IMR-90 (cell line): ENCODE measurements around the gene PCSK6. TPM values are rescaled to one million over a fixed set of nuclear protein-coding genes. Genes with fewer than 3 reads are reported as not detected.

ENCODE experiments used
- ATAC-seq: fragments of 200-7000 bp; cut with Tn5 transposase; 2 replicates; pipeline ENCODE4 v1.9.1; 2020; ENCODE audit warnings: low read depth, mild to moderate bottlenecking, moderate library complexity
- BruUV-seq: library from RNA; stranded (reverse); fragments of 400-500 nt; replicated peaks from 2 replicates; lab custom pipeline; 2021; lab: Mats Ljungman, UMichigan
- CTCF ChIA-PET: fragments of 300-600 bp; formaldehyde crosslinking; extraction: SDS; loops from one replicate; lab custom pipeline; 2021; ENCODE audit warnings: antibody characterized with exemption; lab: Yijun Ruan, JAX
- POLR2A ChIA-PET: fragments of 300-600 bp; sonication (Branson Sonifier 250); formaldehyde crosslinking; loops from one replicate; lab custom pipeline; 2022; ENCODE audit warnings: antibody characterized with exemption; ENCODE audit not compliant: unreplicated experiment; lab: Charles Lee
- DNase-seq: peaks from one replicate; pipeline ENCODE4 v3.0.0; 2013
- H2AFZ ChIP-seq: replicated peaks from 2 replicates; pipeline ENCODE3; 2013; ENCODE audit warnings: low read length, mild to moderate bottlenecking; ENCODE audit not compliant: poor library complexity
- H2AK5ac ChIP-seq: 2 replicates; pipeline ENCODE4 v1.6.1; 2013; ENCODE audit warnings: low read depth, low read length, inconsistent platforms
- H2AK9ac ChIP-seq: replicated peaks from 2 replicates; pipeline ENCODE3; 2013; ENCODE audit warnings: mild to moderate bottlenecking, low read depth, low read length, moderate library complexity; ENCODE audit not compliant: poor library complexity
- H2BK120ac ChIP-seq: 2 replicates; pipeline ENCODE4 v1.6.1; 2013; ENCODE audit warnings: low read depth, low read length, inconsistent platforms
- H2BK15ac ChIP-seq: 3 replicates; pipeline ENCODE4 v1.6.1; 2013; ENCODE audit warnings: low read depth, low read length, inconsistent platforms
- H2BK20ac ChIP-seq: 2 replicates; pipeline ENCODE4 v1.6.1; 2013; ENCODE audit warnings: low read depth, mild to moderate bottlenecking, inconsistent platforms, low read length, moderate library complexity
- H2BK5ac ChIP-seq: 2 replicates; pipeline ENCODE4 v1.6.1; 2013; ENCODE audit warnings: mild to moderate bottlenecking, low read depth, low read length, inconsistent platforms; ENCODE audit not compliant: poor library complexity, severe bottlenecking
- H3K14ac ChIP-seq: replicated peaks from 2 replicates; pipeline ENCODE4 v1.6.1; 2013; ENCODE audit warnings: low read depth, low read length, inconsistent platforms
- H3K18ac ChIP-seq: 2 replicates; pipeline ENCODE4 v1.6.1; 2013; ENCODE audit warnings: low read depth, low read length, control low read depth
- H3K23ac ChIP-seq: 2 replicates; pipeline ENCODE4 v1.6.1; 2013; ENCODE audit warnings: low read depth, low read length, inconsistent platforms
- H3K27ac ChIP-seq: 2 replicates; pipeline ENCODE4 v1.5.1; 2013; ENCODE audit warnings: mild to moderate bottlenecking, control low read depth, low read length; ENCODE audit not compliant: insufficient read depth
- H3K27me3 ChIP-seq: 2 replicates; pipeline ENCODE4 v1.6.1; 2013; ENCODE audit warnings: low read length; ENCODE audit not compliant: control insufficient read depth, insufficient read depth
- H3K36me3 ChIP-seq: 2 replicates; pipeline ENCODE4 v1.6.1; 2013; ENCODE audit warnings: low read length, mixed read lengths; ENCODE audit not compliant: control insufficient read depth, insufficient read depth
- H3K4ac ChIP-seq: 2 replicates; pipeline ENCODE4 v1.6.1; 2013; ENCODE audit warnings: low read depth, low read length, inconsistent platforms
- H3K4me1 ChIP-seq: 2 replicates; pipeline ENCODE4 v1.6.1; 2013; ENCODE audit warnings: low read length, mixed read lengths; ENCODE audit not compliant: control insufficient read depth, insufficient read depth
- H3K4me2 ChIP-seq: 2 replicates; pipeline ENCODE4 v1.6.1; 2013; ENCODE audit warnings: low read depth, mild to moderate bottlenecking, control low read depth, low read length, moderate library complexity
- H3K4me3 ChIP-seq: 2 replicates; pipeline ENCODE4 v1.5.1; 2013; ENCODE audit warnings: low read depth, mild to moderate bottlenecking, control low read depth, low read length, moderate library complexity; ENCODE audit not compliant: insufficient read depth
- H3K56ac ChIP-seq: 2 replicates; pipeline ENCODE4 v1.6.1; 2013; ENCODE audit warnings: low read length, inconsistent platforms; ENCODE audit not compliant: insufficient read depth; ENCODE audit errors: extremely low read depth
- H3K79me1 ChIP-seq, 2 experiments: 2 replicates each; pipeline ENCODE4 v1.6.1; 2013; ENCODE audit warnings: low read length in 2 of 2, inconsistent platforms in 1 of 2, low read depth in 1 of 2
- H3K9ac ChIP-seq: 2 replicates; pipeline ENCODE4 v1.6.1; 2013; ENCODE audit warnings: low read depth, low read length, control low read depth
- H3K9me1 ChIP-seq: 2 replicates; pipeline ENCODE4 v1.6.1; 2013; ENCODE audit warnings: low read length, inconsistent platforms; ENCODE audit not compliant: insufficient read depth
- H3K9me3 ChIP-seq: 2 replicates; pipeline ENCODE4 v1.6.1; 2013; ENCODE audit warnings: low read length; ENCODE audit not compliant: control insufficient read depth, insufficient read depth
- H4K20me1 ChIP-seq: 2 replicates; pipeline ENCODE4 v1.6.1; 2013; ENCODE audit warnings: low read length, inconsistent platforms; ENCODE audit not compliant: insufficient read depth
- H4K5ac ChIP-seq: 2 replicates; pipeline ENCODE4 v1.6.1; 2013; ENCODE audit warnings: mild to moderate bottlenecking, low read depth, low read length, control low read depth
- H4K8ac ChIP-seq, 2 experiments: 2 replicates each; pipeline ENCODE4 v1.6.1; 2013; ENCODE audit warnings: low read depth in 2 of 2, low read length in 2 of 2, control low read depth in 1 of 2, inconsistent platforms in 1 of 2
- H4K91ac ChIP-seq: 2 replicates; pipeline ENCODE4 v1.6.1; 2013; ENCODE audit warnings: low read depth, low read length, inconsistent platforms; ENCODE audit not compliant: insufficient read depth
- BHLHE40 ChIP-seq: fragments of 150-350 bp; IDR thresholded peaks from 2 replicates; pipeline ENCODE4 v1.6.1; 2016; ENCODE audit warnings: mild to moderate bottlenecking, low read depth, low read length
- CEBPB ChIP-seq: IDR thresholded peaks from 2 replicates; pipeline ENCODE4 v1.6.1; 2012; ENCODE audit warnings: low read depth, low read length, improper control_type of control experiment
- ELK1 ChIP-seq: fragments of 150-350 bp; IDR thresholded peaks from 2 replicates; pipeline ENCODE4 v1.6.1; 2016; ENCODE audit warnings: low read depth, mild to moderate bottlenecking, low read length, moderate library complexity, borderline replicate concordance
- MXI1 ChIP-seq: IDR thresholded peaks from 2 replicates; pipeline ENCODE4 v1.6.1; 2012; ENCODE audit warnings: low read depth, mild to moderate bottlenecking, low read length, moderate library complexity, borderline replicate concordance
- NFE2L2 ChIP-seq: fragments of 150-350 bp; IDR thresholded peaks from 2 replicates; pipeline ENCODE4 v1.6.1; 2016; ENCODE audit warnings: low read depth, mild to moderate bottlenecking, low read length
- RAD21 ChIP-seq: IDR thresholded peaks from 2 replicates; pipeline ENCODE4 v1.6.1; 2012; ENCODE audit warnings: low read length, improper control_type of control experiment
- whole genome bisulfite sequencing, 2 experiments: methylation state at CpG; one replicate each; pipeline versions ENCODE4 v1.1.5 to v1.1.7; 2013; ENCODE audit warnings: missing lambda C conversion rate in 2 of 2; ENCODE audit not compliant: insufficient read length in 1 of 2; ENCODE audit errors: extremely low coverage in 2 of 2; 5-methylcytosine and 5-hydroxymethylcytosine counted together
- dilution Hi-C: fragments of 300-500 bp; cut with HindIII; formaldehyde crosslinking; loops from one replicate; pipeline ENCODE4 v1.14.3; 2018; ENCODE audit warnings: low sequenced_read_pairs; ENCODE audit not compliant: unreplicated experiment
- in situ Hi-C: fragments of 300-500 bp; cut with MboI; formaldehyde crosslinking; loops from 3 replicates; pipeline ENCODE4 v1.14.3; 2019; ENCODE audit warnings: low sequenced_read_pairs, inconsistent platforms, mixed read lengths
- intact Hi-C: fragments of 100-400 bp; cut with micrococcal nuclease; formaldehyde crosslinking; loops from 2 replicates; pipeline ENCODE4 v1.10.0; 2022
- polyA plus RNA-seq, 3 experiments: library from polyadenylated mRNA; depleted of rRNA; stranded (reverse); fragments of >200 nt; gene quantifications; 2 replicates each; pipeline ENCODE4 v1.2.3, GENCODE V29; 2012; ENCODE audit warnings: low replicate concordance in 1 of 3
- total RNA-seq: library from RNA; depleted of rRNA; stranded (reverse); fragments of >200 nt; gene quantifications from 2 replicates; pipeline ENCODE4 v1.2.3, GENCODE V29; 2012

Gene PCSK6
- total and polyA plus RNA-seq, 2 of the 4 experiments (the other 2 are of a cell fraction): not detected

GRCh38 chr15:101273534-101273933 lies 216.0 kb downstream of the PCSK6 start:
- H2BK20ac ChIP-seq: no peak overlapping the region
- H4K8ac ChIP-seq: no peak overlapping the region
- H3K14ac ChIP-seq: no peak overlapping the region
- ATAC-seq: no peak
- CTCF ChIA-PET: no interaction called here
- peaks cover 35 to 61% of the 10 kb centered on the region in 2 experiments for H3K79me1 ChIP-seq
- H3K23ac ChIP-seq: no peak overlapping the region
- H4K5ac ChIP-seq: no peak overlapping the region
- no peak for TF ChIP-seq MXI1
- no peak for TF ChIP-seq RAD21
- no peak for TF ChIP-seq CEBPB
- TF ChIP-seq BHLHE40: no peak
- TF ChIP-seq ELK1: no peak
- no peak for TF ChIP-seq NFE2L2
- no peak overlapping the region for H2AFZ ChIP-seq
- dilution Hi-C loops: no loop called here
- no peak overlapping the region for H3K18ac ChIP-seq
- no peak overlapping the region for H3K4ac ChIP-seq
- H2BK120ac ChIP-seq: no peak overlapping the region
- H3K27me3 ChIP-seq: no peaks in the 10 kb centered on the region
- BruUV-seq: no TSS peak
- no peak overlapping the region for H4K91ac ChIP-seq
- peaks cover 55% of the 10 kb centered on the region for H3K36me3 ChIP-seq
- H3K9me1 ChIP-seq: peaks cover 7% of the 10 kb centered on the region
- no peak overlapping the region for H3K56ac ChIP-seq
- H3K4me3 ChIP-seq: no peak overlapping the region
- H4K20me1 ChIP-seq: peaks cover 16% of the 10 kb centered on the region; the same call in 1 of the 2 replicates
- no peaks in the 10 kb centered on the region for H3K9me3 ChIP-seq
- POLR2A ChIA-PET: no interaction called here
- DNase-seq: no peak
- no peak overlapping the region for H2BK15ac ChIP-seq
- no peak overlapping the region for H2AK9ac ChIP-seq
- no peak overlapping the region for H2AK5ac ChIP-seq
- in situ Hi-C loops: loop anchor here (25.0 kb wide), 2 partner anchors 361 to 561 kb away; partner anchors contain the start of gene LRRK1
- WGBS, 2 experiments: 85% methylated on average over 2 of the region's 5 CpGs; no CpG with 5 or more reads in 1 of the 2 experiments
- intact Hi-C loops: no loop called here
- no peak overlapping the region for H3K4me2 ChIP-seq
- H3K9ac ChIP-seq: no peak overlapping the region
- no peak overlapping the region for H2BK5ac ChIP-seq
- H3K4me1 ChIP-seq: 0 out of 2 replicates have a peak, but pooled peaks cover 2% of the 10 kb centered on the region
- H3K27ac ChIP-seq: no peak overlapping the region
